GM12878 (cell line): ENCODE results near the gene ANKRD30B. TPM values are rescaled to one million over a fixed set of nuclear protein-coding genes. Genes with fewer than 3 reads are reported as not detected.
"Not testable (repeated sequence)": the region's sequence is repeated elsewhere in the genome, so short reads cannot be mapped to it uniquely, and the experiment has no call there.

Experiments used
- ATAC-seq: fragments of 200-7000 bp; cut with Tn5 transposase; 3 replicates; pipeline ENCODE4 v1.9.1; 2020; ENCODE audit warnings: mild to moderate bottlenecking, moderate library complexity
- BruUV-seq: library from RNA; stranded (reverse); fragments of 400-500 nt; replicated peaks from 2 replicates; lab custom pipeline; 2021; lab: Mats Ljungman, UMichigan
- CTCF ChIA-PET: fragments of 300-600 bp; sonication (Branson Sonifier 250); formaldehyde crosslinking; extraction: SDS; loops from one replicate; lab custom pipeline; 2021; ENCODE audit warnings: inconsistent platforms; lab: Yijun Ruan, JAX
- POLR2A ChIA-PET: fragments of 350-600 bp; formaldehyde crosslinking; extraction: SDS; loops from one replicate; lab custom pipeline; 2021; ENCODE audit warnings: inconsistent platforms; lab: Charles Lee
- RAD21 ChIA-PET: fragments of 300-600 bp; sonication (Branson Sonifier 250); formaldehyde crosslinking; loops from one replicate; lab custom pipeline; 2023; ENCODE audit warnings: antibody characterized with exemption; ENCODE audit not compliant: unreplicated experiment; lab: Charles Lee
- SMC1A ChIA-PET: fragments of 300-600 bp; sonication (Branson Sonifier 250); formaldehyde crosslinking; loops from one replicate; lab custom pipeline; 2023; ENCODE audit not compliant: unreplicated experiment, uncharacterized antibody; lab: Charles Lee
- DNase-seq: peaks from one replicate; pipeline ENCODE4 v3.0.0-alpha.2; 2011; ENCODE audit warnings: low read depth, low spot score
- FAIRE-seq: peaks from 3 replicates; lab custom pipeline; 2011; peaks lifted over from hg19 to GRCh38; lab: Jason Lieb, UNC
- H2AFZ ChIP-seq: 2 replicates; pipeline ENCODE4 v1.6.0; 2011; ENCODE audit warnings: low read depth, low read length, control low read depth; ENCODE audit not compliant: control insufficient read depth
- H3K27ac ChIP-seq: 2 replicates; pipeline ENCODE4 v1.5.1; 2011; ENCODE audit warnings: control low read depth; ENCODE audit not compliant: control insufficient read depth, insufficient read depth
- H3K27me3 ChIP-seq, 2 experiments: replicated peaks in 1 of 2; 2 replicates each; pipeline versions ENCODE4 v1.6.0 to v1.6.1; 2011; ENCODE audit warnings: low read length in 1 of 2; ENCODE audit not compliant: control insufficient read depth in 2 of 2, insufficient read depth in 2 of 2
- H3K36me3 ChIP-seq, 2 experiments: 2 replicates each; pipeline ENCODE4 v1.5.1; 2011; ENCODE audit warnings: low read length in 1 of 2; ENCODE audit not compliant: control insufficient read depth in 2 of 2, insufficient read depth in 2 of 2
- H3K4me1 ChIP-seq: 2 replicates; pipeline ENCODE4 v1.6.1; 2011; ENCODE audit warnings: mild to moderate bottlenecking, low read length, moderate library complexity, mixed read lengths; ENCODE audit not compliant: control insufficient read depth, insufficient read depth
- H3K4me2 ChIP-seq: 2 replicates; pipeline ENCODE4 v1.6.0; 2011; ENCODE audit warnings: control low read depth; ENCODE audit not compliant: control insufficient read depth, insufficient read depth
- H3K4me3 ChIP-seq: fragments of 200-600 bp; sonication (generic); 2 replicates; pipeline ENCODE4 v1.5.1; 2016
- H3K79me2 ChIP-seq: 2 replicates; pipeline ENCODE4 v1.6.0; 2011; ENCODE audit warnings: low read length; ENCODE audit not compliant: control insufficient read depth, insufficient read depth
- H3K9ac ChIP-seq: 2 replicates; pipeline ENCODE4 v1.8.0; 2011; ENCODE audit warnings: low read length, control low read depth, mixed read lengths; ENCODE audit not compliant: control insufficient read depth, insufficient read depth
- H3K9me3 ChIP-seq: replicated peaks from 3 replicates; pipeline ENCODE4 v1.5.1; 2011; ENCODE audit warnings: mild to moderate bottlenecking, low read length; ENCODE audit not compliant: control insufficient read depth, insufficient read depth
- H4K20me1 ChIP-seq: 2 replicates; pipeline ENCODE4 v1.6.0; 2011; ENCODE audit not compliant: control insufficient read depth, insufficient read depth
- WGBS: methylation state at CpG from one replicate; pipeline ENCODE4 v1.1.6; 2016; ENCODE audit warnings: low lambda C conversion rate; ENCODE audit not compliant: insufficient replicate concordance, insufficient coverage; ENCODE audit errors: missing lambda C conversion rate; 5-methylcytosine and 5-hydroxymethylcytosine counted together
- in situ Hi-C: fragments of 300-500 bp; cut with MboI; formaldehyde crosslinking; loops from 9 replicates; pipeline ENCODE4 v1.14.3; 2018; ENCODE audit warnings: mixed read lengths
- intact Hi-C: fragments of 100-400 bp; cut with micrococcal nuclease; formaldehyde crosslinking; loops from one replicate; pipeline ENCODE4 v1.14.2; 2022; ENCODE audit not compliant: unreplicated experiment
- polyA plus RNA-seq, 11 experiments: library from polyadenylated mRNA; depleted of rRNA in 4 of 11; unstranded in 6 of 11; stranded (reverse) in 5 of 11; fragments of >200 nt; fragmentation: Nextera tagmentation in 4 of 11; fragmentation: Illumina TruSeq in 1 of 11; extraction: Ambion mirVana in 4 of 11; extraction: Trizol in 1 of 11; gene quantifications; 1 replicate in 1 of 11; 2 replicates in 10 of 11; pipeline versions ENCODE4 v1.2.1 to v1.2.3, GENCODE V29; 2011 to 2016; ENCODE audit warnings: inconsistent platforms in 2 of 11, missing spikeins in 2 of 11, low read depth in 1 of 11
- total RNA-seq, 4 experiments: library from RNA; depleted of rRNA in 3 of 4; stranded (reverse); fragments of >200 nt in 3 of 4; fragmentation: Illumina TruSeq in 1 of 4; extraction: Trizol in 1 of 4; gene quantifications; 2 replicates each; pipeline versions ENCODE4 v1.2.1 to v1.2.3, GENCODE V29; 2013 to 2021

The ANKRD30B gene
- total and polyA plus RNA-seq, 10 of the 15 experiments (the other 5 are each of a cell fraction or from before 2014, with no cell fraction given), result not detected

- H2AFZ ChIP-seq, H3K36me3 ChIP-seq, H3K79me2 ChIP-seq, H3K4me3 ChIP-seq, BruUV-seq, H3K9me3 ChIP-seq, SMC1A ChIA-PET, H3K27ac ChIP-seq, H3K4me1 ChIP-seq, POLR2A ChIA-PET, H3K9ac ChIP-seq, H3K27me3 ChIP-seq, CTCF ChIA-PET, H3K4me2 ChIP-seq, H4K20me1 ChIP-seq, DNase-seq, FAIRE-seq, RAD21 ChIA-PET, ATAC-seq, intact Hi-C loops: not testable (repeated sequence)
- in situ Hi-C loops, result loop anchor here (25.0 kb wide), 1 partner anchor 106 kb away; no protein-coding TSS in a partner anchor
- WGBS, result 95% methylated on average over 4 of the region's 20 CpGs
Measured at GRCh38 chr18:14856256-14856655, 108.3 kb downstream of the ANKRD30B start.

- H3K4me1 ChIP-seq, H3K4me3 ChIP-seq, RAD21 ChIA-PET, H3K4me2 ChIP-seq, H4K20me1 ChIP-seq, intact Hi-C loops, H3K27ac ChIP-seq, H3K9ac ChIP-seq, CTCF ChIA-PET, H2AFZ ChIP-seq, ATAC-seq, H3K79me2 ChIP-seq, BruUV-seq, H3K36me3 ChIP-seq, POLR2A ChIA-PET, H3K27me3 ChIP-seq, DNase-seq, FAIRE-seq, SMC1A ChIA-PET, H3K9me3 ChIP-seq: not testable (repeated sequence)
- WGBS, result no CpG with 5 or more reads among the region's 10 CpGs
- in situ Hi-C loops, result loop anchor here (25.0 kb wide), 1 partner anchor 104 kb away; no protein-coding TSS in a partner anchor
Measured at GRCh38 chr18:14858514-14858913, 110.5 kb downstream of the ANKRD30B start.

DNA sequence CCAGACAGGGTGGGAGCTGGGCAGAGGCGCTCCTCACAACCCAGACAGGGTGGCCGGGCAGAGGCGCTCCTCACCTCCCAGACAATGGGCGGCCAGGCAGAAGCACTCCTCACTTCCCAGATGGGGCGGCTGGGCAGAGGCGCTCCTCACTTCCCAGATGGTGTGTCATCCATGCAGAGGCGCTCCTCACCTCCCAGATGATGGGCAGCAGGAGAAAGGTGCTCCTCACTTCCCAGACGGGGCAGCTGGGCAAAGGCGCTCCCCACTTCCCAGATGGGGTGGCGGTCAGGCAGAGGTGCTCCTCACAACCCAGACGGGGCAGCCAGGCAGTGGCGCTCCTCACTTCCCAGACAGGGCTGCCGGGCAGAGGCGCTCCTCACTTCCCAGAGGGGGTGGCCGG, 112.0 kb downstream of the ANKRD30B start:
- H2AFZ ChIP-seq, H3K36me3 ChIP-seq, FAIRE-seq, ATAC-seq, POLR2A ChIA-PET, RAD21 ChIA-PET, H3K9ac ChIP-seq, H3K4me2 ChIP-seq, H3K4me1 ChIP-seq, BruUV-seq, H3K79me2 ChIP-seq, H4K20me1 ChIP-seq, DNase-seq, SMC1A ChIA-PET, H3K27me3 ChIP-seq, intact Hi-C loops, H3K27ac ChIP-seq, CTCF ChIA-PET, H3K4me3 ChIP-seq, H3K9me3 ChIP-seq: not testable (repeated sequence)
- in situ Hi-C loops, result loop anchor here (25.0 kb wide), 1 partner anchor 102 kb away; no protein-coding TSS in a partner anchor
- WGBS, result 70% methylated on average over 7 of the region's 15 CpGs

- FAIRE-seq, result not testable (repeated sequence)
Measured at GRCh38 chr18:14866426-14866825, 118.5 kb downstream of the ANKRD30B start.

More at GRCh38 chr18:14866426-14866825, 118.5 kb downstream of the ANKRD30B start:
- H3K9ac ChIP-seq, BruUV-seq, SMC1A ChIA-PET, H3K27ac ChIP-seq, H4K20me1 ChIP-seq, H3K4me2 ChIP-seq, H3K9me3 ChIP-seq, intact Hi-C loops, H2AFZ ChIP-seq, CTCF ChIA-PET, POLR2A ChIA-PET, ATAC-seq, H3K27me3 ChIP-seq, DNase-seq, H3K4me1 ChIP-seq, H3K4me3 ChIP-seq, H3K36me3 ChIP-seq, RAD21 ChIA-PET, H3K79me2 ChIP-seq: not testable (repeated sequence)
- WGBS, result 70% methylated on average over 13 of the region's 15 CpGs
- in situ Hi-C loops, result loop anchor here (25.0 kb wide), 1 partner anchor 96 kb away; no protein-coding TSS in a partner anchor
